ENCODE results near the gene NLN. TPM values are rescaled to one million over a fixed set of nuclear protein-coding genes. Genes with fewer than 3 reads are reported as not detected.
"Not testable (repeated sequence)": the region's sequence is repeated elsewhere in the genome, so short reads cannot be mapped to it uniquely, and the experiment has no call there.

NLN gene
- total RNA-seq, 4 donors from 2014 or later = 8.4 to 31.6 (median 14.5) TPM

DNA sequence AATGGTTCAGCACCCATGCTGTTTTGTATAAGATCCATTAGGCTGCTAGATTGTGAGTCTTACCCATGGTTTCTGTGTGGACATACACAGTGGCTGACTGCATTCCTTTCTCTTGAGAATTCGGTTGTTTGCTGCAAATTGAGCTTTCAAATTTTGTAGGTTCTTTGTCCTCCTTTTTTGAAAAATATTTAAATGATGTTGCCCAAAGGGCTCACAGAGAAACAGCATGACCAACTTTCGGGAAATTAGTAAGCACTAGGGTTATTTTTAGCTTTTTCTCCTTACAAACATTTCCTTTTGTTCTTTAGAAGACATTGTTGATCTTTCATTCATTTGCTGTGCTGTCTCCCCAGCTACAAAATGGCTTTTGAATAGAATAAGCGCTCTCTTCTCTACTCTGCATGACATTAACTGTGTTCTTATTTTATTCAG lies 79.4 kb downstream of the NLN start:
- no peak for TF ChIP-seq CTCF (IDR thresholded peaks at IDR 0.05)
- ATAC-seq (ENCODE audit: low FRiP score) (no peak), DNase-seq (ENCODE audit: low spot score) (no peak)

GRCh38 chr5:65802080-65802479 lies 80.1 kb downstream of the NLN start:
- DNase-seq (ENCODE audit: low spot score) (no peak), ATAC-seq (ENCODE audit: low FRiP score) (no peak)
- TF ChIP-seq CTCF (IDR thresholded peaks at IDR 0.05) = no peak

- ATAC-seq (ENCODE audit: low FRiP score) = no peak
- DNase-seq (ENCODE audit: low spot score) = no peak
- no peak for TF ChIP-seq CTCF (IDR thresholded peaks at IDR 0.05)
Observed at GRCh38 chr5:65802820-65803219, 80.8 kb downstream of the NLN start.

GRCh38 chr5:65803699-65804391 lies 81.8 kb downstream of the NLN start:
- ATAC-seq (ENCODE audit: low FRiP score) (no peak), DNase-seq (ENCODE audit: low spot score) (no peak)
- TF ChIP-seq CTCF (IDR thresholded peaks at IDR 0.05) = no peak

DNA sequence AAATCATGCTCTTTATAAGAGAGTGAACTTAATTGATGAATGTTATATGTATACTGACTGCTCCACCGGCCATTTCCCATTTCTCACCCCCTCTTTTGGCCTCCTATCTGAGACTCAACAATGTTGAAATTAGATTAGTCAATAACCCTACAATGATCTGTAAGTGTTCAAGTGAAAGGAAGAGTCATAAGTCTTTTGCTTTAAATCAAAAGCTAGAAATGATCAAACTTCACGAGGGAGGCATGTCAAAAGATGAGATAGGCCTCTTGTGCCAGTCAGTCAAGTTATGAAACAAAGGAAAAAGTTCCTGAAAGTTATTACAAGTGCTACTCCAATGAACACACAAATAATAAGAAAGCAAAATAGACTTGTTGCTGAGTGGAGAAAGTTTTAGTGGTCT lies 83.1 kb downstream of the NLN start:
- TF ChIP-seq CTCF (IDR thresholded peaks at IDR 0.05) = no peak
- no peak for DNase-seq (ENCODE audit: low spot score)
- ATAC-seq (ENCODE audit: low FRiP score) = no peak

GRCh38 chr5:65807494-65807893 lies 85.5 kb downstream of the NLN start:
- ATAC-seq (ENCODE audit: low FRiP score); DNase-seq (ENCODE audit: low spot score): not testable (repeated sequence)

GRCh38 chr5:65808251-65808741 lies 86.3 kb downstream of the NLN start:
- DNase-seq (ENCODE audit: low spot score) (no peak), ATAC-seq (ENCODE audit: low FRiP score) (no peak)
- TF ChIP-seq CTCF (IDR thresholded peaks at IDR 0.05) = no peak

All from omental fat pad (tissue), 4 donors.